Keratinocyte (primary cell): ENCODE results near the gene C1orf216. TPM values are rescaled to one million over a fixed set of nuclear protein-coding genes. Genes with fewer than 3 reads are reported as not detected.
"Not testable (repeated sequence)": the region's sequence is repeated elsewhere in the genome, so short reads cannot be mapped to it uniquely, and the experiment has no call there.

Experiments
- DNase-seq: peaks from one replicate; pipeline ENCODE4 v3.0.0-alpha.2; 2011; ENCODE audit warnings: low read depth, missing footprints, low spot score
- FAIRE-seq: peaks from 2 replicates; lab custom pipeline; 2011; peaks lifted over from hg19 to GRCh38; lab: Jason Lieb, UNC
- H2AFZ ChIP-seq: 2 replicates; pipeline ENCODE4 v1.6.0; 2012; ENCODE audit warnings: low read length, control low read depth, inconsistent platforms; ENCODE audit not compliant: control insufficient read depth
- H3K27ac ChIP-seq: 2 replicates; pipeline ENCODE4 v1.5.1; 2011; ENCODE audit warnings: low read length; ENCODE audit not compliant: control insufficient read depth, insufficient read depth
- H3K27me3 ChIP-seq: 3 replicates; pipeline ENCODE4 v1.6.0; 2011; ENCODE audit warnings: low read length; ENCODE audit not compliant: control insufficient read depth, insufficient read depth; ENCODE audit errors: extremely low read depth
- H3K36me3 ChIP-seq, 2 experiments: 2 replicates in 1 of 2; 3 replicates in 1 of 2; pipeline ENCODE4 v1.5.1; 2011; ENCODE audit warnings: low read length in 2 of 2, mild to moderate bottlenecking in 1 of 2; ENCODE audit not compliant: control insufficient read depth in 2 of 2, insufficient read depth in 2 of 2; ENCODE audit errors: extremely low read depth in 1 of 2
- H3K4me1 ChIP-seq: 3 replicates; pipeline ENCODE4 v1.5.1; 2011; ENCODE audit warnings: low read length; ENCODE audit not compliant: control insufficient read depth, insufficient read depth; ENCODE audit errors: extremely low read depth
- H3K4me2 ChIP-seq: 3 replicates; pipeline ENCODE4 v1.6.0; 2011; ENCODE audit warnings: low read depth, low read length; ENCODE audit not compliant: control insufficient read depth, insufficient read depth; ENCODE audit errors: extremely low read depth
- H3K4me3 ChIP-seq, 3 experiments: fragments of 200-600 bp in 1 of 3; sonication (generic) in 1 of 3; 2 replicates in 2 of 3; 3 replicates in 1 of 3; pipeline ENCODE4 v1.5.1; 2011 to 2016; ENCODE audit warnings: low read length in 3 of 3, mild to moderate bottlenecking in 3 of 3, control low read depth in 2 of 3, inconsistent platforms in 1 of 3, low read depth in 1 of 3, mixed read lengths in 1 of 3, mixed run types in 1 of 3, moderate library complexity in 1 of 3; ENCODE audit not compliant: control insufficient read depth in 2 of 3, insufficient read depth in 2 of 3; ENCODE audit errors: extremely low read depth in 1 of 3
- H3K79me2 ChIP-seq: 2 replicates; pipeline ENCODE4 v1.6.0; 2012; ENCODE audit warnings: low read length; ENCODE audit not compliant: control insufficient read depth, insufficient read depth
- H3K9ac ChIP-seq: 3 replicates; pipeline ENCODE4 v1.6.0; 2011; ENCODE audit warnings: low read length; ENCODE audit not compliant: control insufficient read depth, insufficient read depth; ENCODE audit errors: extremely low read depth
- H3K9me1 ChIP-seq: 3 replicates; pipeline ENCODE4 v1.6.0; 2011; ENCODE audit warnings: low read length; ENCODE audit not compliant: control insufficient read depth, insufficient read depth; ENCODE audit errors: extremely low read depth
- H3K9me3 ChIP-seq: 2 replicates; pipeline ENCODE4 v1.5.1; 2012; ENCODE audit warnings: low read depth, low read length; ENCODE audit not compliant: control insufficient read depth
- H4K20me1 ChIP-seq: 3 replicates; pipeline ENCODE4 v1.6.0; 2011; ENCODE audit warnings: low read length; ENCODE audit not compliant: control insufficient read depth, insufficient read depth; ENCODE audit errors: extremely low read depth
- EZH2 ChIP-seq: IDR thresholded peaks from one replicate; pipeline ENCODE4 v1.6.1; 2012; ENCODE audit warnings: inconsistent platforms, mild to moderate bottlenecking, low read length, moderate library complexity
- dilution Hi-C: fragments of 300-500 bp; cut with MboI; formaldehyde crosslinking; loops from one replicate; pipeline ENCODE4 v1.7.0; 2020; ENCODE audit warnings: low sequenced_read_pairs; ENCODE audit not compliant: extremely low pct_ligation_motif_present
- polyA plus RNA-seq, 5 experiments: library from polyadenylated mRNA; depleted of rRNA in 3 of 5; stranded (reverse) in 3 of 5; stranded (forward) in 1 of 5; unstranded in 1 of 5; fragments of >200 nt; gene quantifications; 1 replicate in 1 of 5; 2 replicates in 3 of 5; 3 replicates in 1 of 5; pipeline versions ENCODE4 v1.2.1 to v1.2.3, GENCODE V29; 2011 to 2012; ENCODE audit warnings: missing spikeins in 2 of 5, low read depth in 1 of 5, low replicate concordance in 1 of 5
- TF ChIP-seq, protein P1 (sequence below), 3 experiments: IDR thresholded peaks in 1 of 3; conservative IDR thresholded peaks in 1 of 3; optimal IDR thresholded peaks in 1 of 3; 2 replicates in 2 of 3; 3 replicates in 1 of 3; pipeline versions ENCODE3 to v1.5.1; 2011; ENCODE audit warnings: low read length in 3 of 3, mild to moderate bottlenecking in 3 of 3, moderate library complexity in 2 of 3, control low read depth in 1 of 3, inconsistent platforms in 1 of 3; ENCODE audit not compliant: insufficient read depth in 2 of 3; ENCODE audit errors: extremely low read depth in 1 of 3

Gene C1orf216
- polyA plus RNA-seq, 1 donor (not counting 4 experiments of a cell fraction or from before 2014, with no cell fraction given), result 10.0 TPM

DNA sequence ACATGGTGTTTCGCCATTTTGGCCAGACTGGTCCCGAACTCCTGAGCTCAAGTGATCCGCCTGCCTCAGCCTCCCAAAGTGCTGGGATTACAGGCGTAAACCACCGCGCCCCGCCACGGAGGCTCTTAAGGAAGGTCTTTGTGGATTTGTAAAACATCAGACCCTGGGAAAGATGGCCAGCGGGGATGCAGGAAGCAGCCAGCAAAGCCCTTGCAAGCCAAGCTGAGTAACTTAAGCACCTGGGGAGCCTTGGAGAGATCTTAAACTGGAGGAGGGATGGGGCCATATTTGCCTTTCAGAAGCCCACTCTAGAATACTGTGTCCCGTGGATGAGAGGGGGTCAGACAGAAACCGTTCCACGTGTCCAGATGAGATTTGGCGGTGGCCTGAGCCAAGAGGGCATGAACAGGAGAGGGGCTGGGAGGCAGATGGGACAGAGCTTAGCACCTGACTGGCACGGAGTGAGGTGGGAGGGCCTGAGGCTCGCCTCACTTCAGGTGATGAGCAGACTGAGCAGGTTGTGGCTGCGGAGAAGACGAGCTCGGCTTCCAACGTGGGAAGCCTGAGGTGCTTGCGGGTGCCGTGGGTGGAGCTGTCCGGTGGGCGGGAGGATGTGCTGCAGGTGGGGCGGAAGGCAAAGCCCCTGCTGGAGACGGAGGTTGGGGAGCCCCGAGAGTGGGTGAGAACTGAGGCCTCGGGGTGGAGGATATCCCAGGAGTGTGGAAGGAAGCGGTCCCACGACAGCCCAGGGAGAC is 11.7 kb downstream of the C1orf216 start:
- dilution Hi-C loops, result no loop called here
- peak overlapping the region; percentile 54 for H3K4me2 ChIP-seq
- H3K79me2 ChIP-seq, result no peaks in the 10 kb centered on the region
- H3K36me3 ChIP-seq, result no peaks in the 10 kb centered on the region
- peaks cover 2% of the 10 kb centered on the region for H3K9me1 ChIP-seq
- no peak overlapping the region for H2AFZ ChIP-seq
- H3K9me3 ChIP-seq, result no peaks in the 10 kb centered on the region
- H3K27me3 ChIP-seq, result peaks cover 39% of the 10 kb centered on the region
- TF ChIP-seq EZH2, result peak; percentile 84
- TF ChIP-seq, protein P1, sequence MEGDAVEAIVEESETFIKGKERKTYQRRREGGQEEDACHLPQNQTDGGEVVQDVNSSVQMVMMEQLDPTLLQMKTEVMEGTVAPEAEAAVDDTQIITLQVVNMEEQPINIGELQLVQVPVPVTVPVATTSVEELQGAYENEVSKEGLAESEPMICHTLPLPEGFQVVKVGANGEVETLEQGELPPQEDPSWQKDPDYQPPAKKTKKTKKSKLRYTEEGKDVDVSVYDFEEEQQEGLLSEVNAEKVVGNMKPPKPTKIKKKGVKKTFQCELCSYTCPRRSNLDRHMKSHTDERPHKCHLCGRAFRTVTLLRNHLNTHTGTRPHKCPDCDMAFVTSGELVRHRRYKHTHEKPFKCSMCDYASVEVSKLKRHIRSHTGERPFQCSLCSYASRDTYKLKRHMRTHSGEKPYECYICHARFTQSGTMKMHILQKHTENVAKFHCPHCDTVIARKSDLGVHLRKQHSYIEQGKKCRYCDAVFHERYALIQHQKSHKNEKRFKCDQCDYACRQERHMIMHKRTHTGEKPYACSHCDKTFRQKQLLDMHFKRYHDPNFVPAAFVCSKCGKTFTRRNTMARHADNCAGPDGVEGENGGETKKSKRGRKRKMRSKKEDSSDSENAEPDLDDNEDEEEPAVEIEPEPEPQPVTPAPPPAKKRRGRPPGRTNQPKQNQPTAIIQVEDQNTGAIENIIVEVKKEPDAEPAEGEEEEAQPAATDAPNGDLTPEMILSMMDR (optimal IDR thresholded peaks at IDR 0.05 in 1 of 3, IDR thresholded peaks at IDR 0.05 in 1 of 3, conservative IDR thresholded peaks at IDR 0.05 in 1 of 3; ENCODE audit: extremely low read depth in 1 of 3, insufficient read depth in 2 of 3, low read length in 3 of 3), result no peak
- no peak overlapping the region for H3K9ac ChIP-seq
- H4K20me1 ChIP-seq, result no peaks in the 10 kb centered on the region
- FAIRE-seq, result no peak
- no peak overlapping the region for H3K27ac ChIP-seq
- no peak overlapping the region for H3K4me3 ChIP-seq
- peaks cover 6% of the 10 kb centered on the region for H3K4me1 ChIP-seq
- no peak for DNase-seq

DNA sequence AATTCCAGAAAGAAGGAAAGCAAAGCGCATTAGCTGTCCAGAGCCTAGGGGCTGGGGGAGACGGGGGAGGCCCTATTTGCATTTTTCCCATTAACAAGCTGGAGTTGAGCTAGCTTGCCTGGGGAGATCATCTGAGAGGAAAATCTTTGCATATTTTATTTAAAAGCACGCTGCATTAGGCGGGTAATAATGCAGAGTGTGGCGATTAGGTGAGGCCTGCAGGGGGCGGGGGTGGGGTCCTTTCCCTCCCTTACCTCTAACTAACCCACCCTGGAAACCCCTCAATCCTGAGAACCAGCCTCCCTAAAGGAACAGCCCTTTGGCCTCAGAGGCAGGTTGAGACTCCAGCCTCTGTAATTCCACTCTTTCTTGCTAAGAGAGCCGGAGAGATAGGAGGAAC is 16.2 kb downstream of the C1orf216 start:
- FAIRE-seq (no peak), DNase-seq (no peak)
- Histone ChIP-seq H3K27ac (no peak overlapping the region), H3K79me2 (no peaks in the 10 kb centered on the region), H4K20me1 (no peaks in the 10 kb centered on the region), H3K9me1 (no peaks in the 10 kb centered on the region), H3K9ac (no peak overlapping the region), H3K9me3 (no peaks in the 10 kb centered on the region), H3K4me1 (no peaks in the 10 kb centered on the region), H2AFZ (no peak overlapping the region), H3K4me3 (no peak overlapping the region), H3K36me3 (no peaks in the 10 kb centered on the region), H3K4me2 (no peak overlapping the region), H3K27me3 (peaks cover 42% of the 10 kb centered on the region)
- TF ChIP-seq EZH2, result no peak
- TF ChIP-seq, protein P1 (optimal IDR thresholded peaks at IDR 0.05 in 1 of 3, IDR thresholded peaks at IDR 0.05 in 1 of 3, conservative IDR thresholded peaks at IDR 0.05 in 1 of 3; ENCODE audit: extremely low read depth in 1 of 3, insufficient read depth in 2 of 3, low read length in 3 of 3), result no peak
- dilution Hi-C loops, result no loop called here

DNA sequence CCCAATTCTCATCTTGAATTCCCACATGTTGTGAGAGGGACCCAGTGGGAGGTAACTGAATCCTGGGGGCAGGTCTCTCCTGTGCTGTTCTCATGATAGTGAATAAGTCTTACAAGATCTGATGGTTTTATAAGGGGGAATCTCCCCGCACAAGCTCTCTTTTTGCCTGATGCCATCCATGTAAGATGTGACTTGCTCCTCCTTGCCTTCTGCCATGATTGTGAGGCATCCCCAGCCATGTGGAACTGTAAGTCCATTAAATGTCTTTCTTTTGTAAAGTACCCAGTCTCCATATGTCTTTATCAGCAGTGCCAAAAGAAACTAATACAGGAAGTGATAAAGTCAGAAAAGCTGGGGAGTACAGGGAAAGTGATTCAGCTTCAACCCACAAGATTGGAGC is 19.5 kb downstream of the C1orf216 start:
- H3K4me1 ChIP-seq, DNase-seq, dilution Hi-C loops, H3K4me3 ChIP-seq, H4K20me1 ChIP-seq, H3K4me2 ChIP-seq, H3K27ac ChIP-seq, FAIRE-seq, H3K9ac ChIP-seq, H3K9me3 ChIP-seq, H3K79me2 ChIP-seq, H2AFZ ChIP-seq, H3K36me3 ChIP-seq, H3K9me1 ChIP-seq: not testable (repeated sequence)
- H3K27me3 ChIP-seq, result peaks cover 35% of the 10 kb centered on the region
